Hepatocyte (in vitro differentiated cells): ENCODE measurements around the gene RTF1.

Experiments
- EZH2phosphoT487 ChIP-seq: fragments of 200-600 bp; sonication (generic); IDR thresholded peaks from one replicate; pipeline ENCODE4 v1.6.1; 2018; ENCODE audit warnings: antibody characterized with exemption, mild to moderate bottlenecking, low read depth, moderate library complexity; ENCODE audit not compliant: unreplicated experiment, severe bottlenecking
- TF ChIP-seq, protein P1 (sequence below): fragments of 200-600 bp; sonication (generic); IDR thresholded peaks from 2 replicates; pipeline ENCODE4 v1.5.1; 2016; ENCODE audit warnings: antibody characterized with exemption, mild to moderate bottlenecking; ENCODE audit not compliant: poor library complexity

DNA sequence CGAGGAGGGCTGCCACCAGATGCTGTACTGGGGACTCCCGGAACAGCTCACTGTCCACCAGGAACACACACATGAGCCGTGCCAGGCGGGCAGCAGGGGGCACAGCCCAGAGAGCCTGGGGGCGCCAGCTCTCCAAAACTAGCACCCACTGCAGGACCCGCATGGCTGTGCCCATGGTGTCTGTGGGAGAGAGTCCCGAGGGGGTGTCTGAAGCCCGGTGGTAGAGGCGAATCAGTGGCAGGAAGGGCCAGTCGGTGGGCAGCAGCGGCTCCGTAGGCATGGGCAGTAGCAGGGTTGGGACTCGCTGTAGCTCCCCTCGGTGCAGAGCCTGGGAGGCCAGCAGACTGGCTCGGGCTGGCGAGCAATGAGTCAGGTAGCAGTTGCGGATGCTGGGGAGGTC lies 103.7 kb downstream of the RTF1 start:
- TF ChIP-seq, protein P1, sequence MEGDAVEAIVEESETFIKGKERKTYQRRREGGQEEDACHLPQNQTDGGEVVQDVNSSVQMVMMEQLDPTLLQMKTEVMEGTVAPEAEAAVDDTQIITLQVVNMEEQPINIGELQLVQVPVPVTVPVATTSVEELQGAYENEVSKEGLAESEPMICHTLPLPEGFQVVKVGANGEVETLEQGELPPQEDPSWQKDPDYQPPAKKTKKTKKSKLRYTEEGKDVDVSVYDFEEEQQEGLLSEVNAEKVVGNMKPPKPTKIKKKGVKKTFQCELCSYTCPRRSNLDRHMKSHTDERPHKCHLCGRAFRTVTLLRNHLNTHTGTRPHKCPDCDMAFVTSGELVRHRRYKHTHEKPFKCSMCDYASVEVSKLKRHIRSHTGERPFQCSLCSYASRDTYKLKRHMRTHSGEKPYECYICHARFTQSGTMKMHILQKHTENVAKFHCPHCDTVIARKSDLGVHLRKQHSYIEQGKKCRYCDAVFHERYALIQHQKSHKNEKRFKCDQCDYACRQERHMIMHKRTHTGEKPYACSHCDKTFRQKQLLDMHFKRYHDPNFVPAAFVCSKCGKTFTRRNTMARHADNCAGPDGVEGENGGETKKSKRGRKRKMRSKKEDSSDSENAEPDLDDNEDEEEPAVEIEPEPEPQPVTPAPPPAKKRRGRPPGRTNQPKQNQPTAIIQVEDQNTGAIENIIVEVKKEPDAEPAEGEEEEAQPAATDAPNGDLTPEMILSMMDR: no peak
- no peak for TF ChIP-seq EZH2phosphoT487
